ENCODE results near the gene KRTAP5-7. TPM values are rescaled to one million over a fixed set of nuclear protein-coding genes. Genes with fewer than 3 reads are reported as not detected.
"Not testable (repeated sequence)": the region's sequence is repeated elsewhere in the genome, so short reads cannot be mapped to it uniquely, and the experiment has no call there.

KRTAP5-7 gene
- total and polyA plus RNA-seq, 7 donors = 0.32 to 0.49 TPM; not detected in 5

- Histone ChIP-seq H3K4me1 (no peaks in the 10 kb centered on the region), H3K4me3 (no peak overlapping the region), H3K27ac (no peak overlapping the region), H3K27me3 (no peaks in the 10 kb centered on the region), H3K36me3 (no peaks in the 10 kb centered on the region), H3K9me3 (no peaks in the 10 kb centered on the region)
- intact Hi-C loops (cut with DNase I) = no loop called here
- TF ChIP-seq POLR2AphosphoS5 (IDR thresholded peaks at IDR 0.05) (no peak), POLR2A (IDR thresholded peaks at IDR 0.05) (no peak), EP300 (IDR thresholded peaks at IDR 0.05) (no peak), CTCF (IDR thresholded peaks at IDR 0.05) (no peak)
- no peak for DNase-seq
- 87 to 91% methylated on average over 6 of the region's 6 CpGs for WGBS, 2 donors
Observed at GRCh38 chr11:71527576-71528210, 626 bp downstream of the KRTAP5-7 start.

GRCh38 chr11:71530602-71531001 lies 3.5 kb downstream of the KRTAP5-7 start:
- no peak for DNase-seq
- H3K4me3 ChIP-seq = no peak overlapping the region
- no peak overlapping the region for H3K27ac ChIP-seq
- TF ChIP-seq POLR2A (IDR thresholded peaks at IDR 0.05) (no peak), POLR2AphosphoS5 (IDR thresholded peaks at IDR 0.05) (no peak), EP300 (IDR thresholded peaks at IDR 0.05) (no peak), CTCF (IDR thresholded peaks at IDR 0.05) (no peak)
- H3K36me3 ChIP-seq = no peaks in the 10 kb centered on the region
- WGBS, 2 donors = 83 to 90% methylated on average over 11 of the region's 11 CpGs
- no peaks in the 10 kb centered on the region for H3K9me3 ChIP-seq
- intact Hi-C loops (cut with DNase I) = no loop called here
- H3K4me1 ChIP-seq = no peaks in the 10 kb centered on the region
- H3K27me3 ChIP-seq = no peaks in the 10 kb centered on the region

- TF ChIP-seq POLR2A (IDR thresholded peaks at IDR 0.05) = no peak
- TF ChIP-seq CTCF (IDR thresholded peaks at IDR 0.05) = no peak
- TF ChIP-seq POLR2AphosphoS5 (IDR thresholded peaks at IDR 0.05) = no peak
- TF ChIP-seq EP300 (IDR thresholded peaks at IDR 0.05) = no peak
- Histone ChIP-seq H3K27me3 (no peaks in the 10 kb centered on the region), H3K27ac (no peak overlapping the region), H3K4me3 (no peak overlapping the region), H3K36me3 (no peaks in the 10 kb centered on the region), H3K9me3 (no peaks in the 10 kb centered on the region), H3K4me1 (no peaks in the 10 kb centered on the region)
- DNase-seq = no peak
- 79 to 84% methylated on average over 10 of the region's 10 CpGs for WGBS, 2 donors
- intact Hi-C loops (cut with DNase I) = no loop called here
Observed at GRCh38 chr11:71532036-71532610, 5.1 kb downstream of the KRTAP5-7 start.

- H3K9me3 ChIP-seq; intact Hi-C loops (cut with DNase I); H3K27ac ChIP-seq; H3K36me3 ChIP-seq; H3K4me3 ChIP-seq; DNase-seq; H3K4me1 ChIP-seq; H3K27me3 ChIP-seq: not testable (repeated sequence)
- WGBS, 2 donors = 47 to 70% methylated on average over 17 of the region's 17 CpGs
Observed at GRCh38 chr11:71534711-71535608, 7.9 kb downstream of the KRTAP5-7 start.

GRCh38 chr11:71535825-71536224 lies 8.8 kb downstream of the KRTAP5-7 start:
- 96 to 97% methylated on average over 9 of the region's 9 CpGs for WGBS, 2 donors
- H3K9me3 ChIP-seq = no peaks in the 10 kb centered on the region
- no peaks in the 10 kb centered on the region for H3K36me3 ChIP-seq
- no peaks in the 10 kb centered on the region for H3K4me1 ChIP-seq
- intact Hi-C loops (cut with DNase I) = no loop called here
- no peak for TF ChIP-seq EP300 (IDR thresholded peaks at IDR 0.05)
- no peak overlapping the region for H3K4me3 ChIP-seq
- no peaks in the 10 kb centered on the region for H3K27me3 ChIP-seq
- H3K27ac ChIP-seq = no peak overlapping the region
- no peak for DNase-seq
